ENCODE data around the gene PUM1.

PUM1 gene

DNA sequence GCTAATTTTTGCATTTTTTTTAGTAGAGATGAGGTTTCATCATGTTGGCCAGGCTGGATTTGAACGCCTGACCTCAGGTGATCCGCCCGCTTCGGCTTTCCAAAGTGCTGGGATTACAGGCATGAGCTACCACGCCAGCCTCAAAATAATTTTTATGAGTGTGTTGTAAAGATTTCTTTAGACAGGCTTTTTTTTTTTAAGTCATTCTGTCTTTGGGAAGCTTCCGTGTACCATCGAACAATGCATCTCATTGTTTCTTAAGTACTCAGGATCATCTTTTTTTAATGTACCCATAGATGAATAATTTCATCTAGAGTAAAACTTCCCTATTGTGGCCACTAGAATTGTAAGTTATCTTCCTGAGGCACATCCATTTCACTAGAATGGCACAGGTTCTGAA, 137.3 kb downstream of the PUM1 start:
- DNase-seq, result no peak

DNA sequence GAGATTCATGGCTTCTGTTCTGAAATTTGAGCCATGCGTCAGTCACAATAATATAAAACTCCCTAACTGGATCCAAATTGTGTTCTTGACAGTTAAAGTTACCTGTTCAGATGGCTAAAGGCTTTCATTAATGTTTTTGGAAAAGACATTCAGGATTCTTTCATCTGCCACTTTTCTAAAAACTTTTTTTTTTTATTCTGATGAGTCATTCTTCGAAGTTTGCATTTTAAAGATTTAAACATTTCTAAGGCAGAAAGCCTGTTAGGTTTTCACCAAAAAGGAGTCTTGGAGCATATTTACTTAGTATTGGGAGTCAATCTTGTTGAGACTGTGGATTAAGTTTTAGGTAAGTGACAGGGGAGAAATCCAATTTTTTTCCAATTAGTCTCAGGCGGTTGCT, 138.1 kb downstream of the PUM1 start:
- DNase-seq, result no peak

DNA sequence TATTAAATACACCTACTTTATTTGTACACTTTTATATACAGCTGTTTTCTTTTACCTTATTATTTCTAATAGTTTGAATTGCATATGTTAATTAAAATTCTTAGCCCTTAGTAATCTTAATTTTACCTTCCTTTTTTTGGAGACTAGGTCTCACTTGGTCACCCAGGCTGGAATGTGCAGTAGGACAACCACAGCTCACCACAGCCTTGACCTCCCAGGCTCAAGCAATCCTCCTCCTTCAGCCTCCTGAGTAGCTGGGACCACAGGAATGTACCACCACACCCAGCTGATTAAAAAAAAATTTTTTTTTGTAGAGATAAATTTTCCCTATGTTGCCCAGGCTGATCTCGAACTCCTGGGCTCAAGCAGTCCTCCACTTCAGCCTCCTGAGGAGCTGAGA, 141.9 kb downstream of the PUM1 start:
- DNase-seq, result no peak

GRCh38 chr1:30920827-30921226, 144.7 kb downstream of the PUM1 start:
- DNase-seq, result no peak

GRCh38 chr1:30919025-30919881, 146.3 kb downstream of the PUM1 start:
- DNase-seq, result no peak

- no peak for DNase-seq
Observed at GRCh38 chr1:30916296-30916695, 149.2 kb downstream of the PUM1 start.

GRCh38 chr1:30915491-30916230, 149.9 kb downstream of the PUM1 start:
- no peak for DNase-seq

DNA sequence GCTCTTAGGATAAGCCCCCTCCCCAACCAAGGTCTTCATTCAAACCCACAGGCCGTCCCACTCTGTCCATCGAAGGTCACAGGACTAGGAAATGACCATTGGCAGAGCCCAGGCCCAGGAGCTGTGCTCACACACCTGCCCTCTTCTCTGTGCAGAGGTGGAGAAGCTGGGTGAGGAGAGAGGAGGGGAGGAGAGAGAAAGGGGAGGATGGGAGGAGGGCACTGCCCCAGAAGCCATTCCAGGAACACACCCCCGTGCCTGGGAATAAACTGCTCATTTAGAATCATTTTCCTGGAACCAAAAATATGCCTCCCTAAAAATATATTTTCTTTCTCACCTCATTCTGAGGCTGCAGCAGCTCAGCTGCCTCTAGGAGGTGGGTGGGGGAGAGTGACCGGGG, 150.6 kb downstream of the PUM1 start:
- DNase-seq, result no peak

DNA sequence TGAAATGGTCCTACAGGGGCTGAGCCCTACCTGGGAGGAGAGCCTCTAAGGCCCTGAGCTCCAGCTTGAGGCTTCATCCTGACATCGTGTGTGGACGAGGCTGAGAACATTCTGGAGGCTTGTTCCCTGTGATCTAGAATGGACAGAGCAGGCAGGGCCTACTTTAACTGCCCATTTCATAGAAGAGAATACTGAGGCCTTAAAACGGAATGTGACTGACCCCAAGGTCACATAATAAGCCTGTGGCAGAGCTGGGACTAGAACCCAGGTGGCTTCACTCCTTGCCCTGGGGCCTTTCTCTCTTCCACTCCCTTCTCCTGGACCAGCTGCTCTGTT, 151.0 kb downstream of the PUM1 start:
- no peak for DNase-seq

DNA sequence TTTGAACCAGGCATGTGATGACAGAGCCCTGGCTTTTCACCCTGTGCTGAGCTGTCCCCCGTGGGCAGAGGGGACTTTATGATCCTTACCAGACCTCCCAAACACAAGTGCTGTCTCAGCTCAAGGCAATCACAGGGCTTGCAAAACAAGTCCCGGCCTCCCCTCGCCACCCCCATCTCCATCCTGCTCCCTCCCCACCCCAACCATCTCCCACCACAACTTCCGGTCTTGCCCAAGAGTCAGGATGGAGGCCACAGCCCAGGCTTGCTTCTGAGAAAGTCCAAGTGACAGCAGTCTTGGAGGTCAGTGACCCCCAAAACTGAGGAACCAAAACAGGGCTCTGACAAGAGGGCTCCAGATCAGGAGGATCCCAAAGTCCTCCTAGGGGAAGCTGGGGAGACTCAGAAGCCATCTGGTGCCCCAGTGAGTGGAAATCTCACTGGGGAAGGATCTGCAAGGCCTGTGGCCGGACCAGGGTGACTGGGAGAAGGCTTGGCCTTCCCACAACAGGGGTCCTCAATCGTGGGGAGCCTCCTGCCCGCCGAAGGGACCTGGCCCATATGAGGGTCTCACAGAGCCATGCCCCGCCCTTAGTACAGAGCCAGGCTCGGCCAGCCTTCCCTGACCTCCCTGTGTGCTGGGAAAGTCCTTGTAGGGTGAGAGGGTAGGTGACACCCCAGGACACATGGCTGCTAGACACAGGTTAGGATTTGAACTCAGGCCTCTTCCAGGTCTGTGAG, 152.4 kb downstream of the PUM1 start:
- no peak for DNase-seq

DNA sequence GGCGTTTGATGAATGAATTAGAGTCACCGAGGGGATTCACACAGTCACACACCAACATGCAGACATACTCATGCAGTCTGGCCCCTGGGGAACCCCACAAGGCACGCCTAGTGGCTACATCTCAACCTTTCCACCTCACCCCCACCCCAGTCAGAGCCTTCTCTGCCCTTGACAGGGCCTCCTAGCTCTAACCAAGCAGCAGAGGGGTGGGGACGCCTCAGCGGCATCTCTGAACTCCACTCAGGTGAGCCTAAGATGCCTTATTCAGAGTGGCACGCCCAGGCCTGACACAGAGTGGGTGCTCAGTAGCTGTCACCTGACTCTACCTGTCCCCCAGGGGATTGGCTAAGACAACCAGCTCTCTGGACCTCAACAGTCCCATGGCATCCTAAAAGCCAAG, 153.3 kb downstream of the PUM1 start:
- no peak for DNase-seq

DNA sequence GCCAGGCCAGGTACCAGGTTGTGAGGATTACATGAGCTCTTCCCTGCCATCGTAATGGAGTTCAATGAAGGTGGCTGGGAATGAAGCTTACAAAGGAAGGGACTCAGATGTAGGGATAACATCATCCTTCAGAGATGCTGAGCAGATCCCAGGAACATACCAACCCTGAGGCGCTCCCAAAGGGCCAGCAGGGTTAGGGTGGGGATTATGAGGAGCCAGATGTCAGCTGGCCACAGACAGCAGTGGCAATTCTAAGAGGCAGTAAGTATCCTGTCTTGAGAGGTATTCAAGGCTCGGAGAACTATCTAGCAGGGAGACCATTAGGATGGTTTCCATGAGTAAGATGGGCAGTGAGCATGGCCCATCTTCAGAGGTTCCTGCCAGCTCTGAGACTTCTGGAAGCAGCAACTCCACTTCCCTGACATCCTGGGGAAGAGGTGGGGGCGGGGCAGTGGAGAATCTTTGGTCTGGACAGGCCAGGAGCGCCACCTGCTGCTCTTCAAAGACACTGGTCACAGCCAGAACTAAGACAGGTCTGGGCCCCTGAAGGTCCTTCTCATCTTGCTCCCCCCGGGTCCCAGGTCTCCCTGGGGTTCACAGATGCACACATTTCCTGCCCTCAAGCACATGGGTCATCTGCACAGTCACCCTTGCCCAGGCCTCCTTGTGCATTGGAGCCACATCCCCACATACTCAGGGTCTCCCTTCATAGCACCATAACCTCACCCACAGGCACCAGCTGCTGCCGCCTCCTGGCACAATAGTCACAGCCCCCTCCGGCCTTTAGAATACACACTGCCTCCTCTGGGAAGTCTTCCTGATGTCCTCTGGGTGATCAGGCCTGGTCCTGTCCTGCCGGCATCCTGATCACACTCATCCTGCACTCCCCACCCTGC, 154.2 kb downstream of the PUM1 start:
- peak; percentile 81 for DNase-seq

DNA sequence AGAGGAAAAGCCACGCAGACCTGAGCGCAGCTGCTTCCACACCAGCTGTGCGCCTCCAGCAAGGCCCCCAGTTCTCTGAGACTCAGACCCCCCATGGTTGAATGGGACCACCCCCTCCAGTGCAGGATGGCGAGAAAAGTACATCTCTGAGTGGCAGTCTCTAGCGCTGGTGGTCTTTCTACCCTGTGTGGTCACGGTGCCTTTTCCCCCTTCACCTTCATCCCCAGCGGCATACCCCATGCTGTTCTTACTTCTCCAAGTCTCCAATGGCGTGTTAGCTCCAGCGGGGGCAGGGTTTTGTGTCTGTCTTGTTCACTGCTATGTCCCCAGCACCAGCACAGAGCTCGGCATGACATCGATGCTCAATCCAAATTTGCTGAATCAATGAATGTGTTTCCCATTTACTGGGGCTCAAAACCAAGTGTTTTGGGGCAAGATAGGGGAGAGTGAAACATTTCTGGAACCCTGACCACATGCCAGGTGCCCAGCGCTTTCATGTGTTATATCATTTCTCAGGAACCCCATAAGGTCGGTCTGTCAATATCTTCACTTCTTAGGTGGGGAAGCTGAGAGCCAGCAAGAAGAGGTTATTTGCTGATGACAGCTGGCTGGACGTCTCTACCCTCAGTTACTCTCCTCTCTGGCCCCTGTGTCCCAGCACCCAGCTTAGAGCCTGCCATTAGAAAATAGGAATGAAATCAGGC, 156.0 kb downstream of the PUM1 start:
- no peak for DNase-seq

GRCh38 chr1:30908696-30909364, 156.7 kb downstream of the PUM1 start, which contains the start of gene SDC3:
Gene SDC3, minus strand, starts transcription at chr1:30908758. Its CDS starts 172 bp downstream, at chr1:30908586.
- DNase-seq, result no peak

DNA sequence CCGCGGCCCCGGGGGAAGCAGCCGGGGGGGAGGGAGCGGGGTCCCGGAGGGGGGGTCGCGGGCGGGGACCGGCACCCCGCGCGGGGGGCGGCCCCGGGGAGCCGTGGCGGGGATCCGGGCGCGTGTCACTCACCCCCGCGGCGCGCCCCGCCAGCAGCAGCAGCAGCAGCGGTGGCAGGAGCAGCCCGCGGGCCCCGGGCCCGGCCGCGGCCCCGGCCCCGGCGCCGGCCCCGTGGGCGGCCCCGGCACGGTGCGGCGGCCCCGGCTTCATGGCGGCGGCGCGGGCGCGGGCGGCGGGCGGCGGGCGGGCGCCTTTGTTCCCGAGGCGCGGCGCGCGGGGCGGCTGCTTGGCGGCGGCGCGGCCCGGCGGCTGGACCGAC, 157.2 kb downstream of the PUM1 start:
- no peak for DNase-seq

- no peak for DNase-seq
Observed at GRCh38 chr1:30907481-30908315, 157.8 kb downstream of the PUM1 start.

- no peak for DNase-seq
Observed at GRCh38 chr1:30906631-30907441, 158.7 kb downstream of the PUM1 start.

DNA sequence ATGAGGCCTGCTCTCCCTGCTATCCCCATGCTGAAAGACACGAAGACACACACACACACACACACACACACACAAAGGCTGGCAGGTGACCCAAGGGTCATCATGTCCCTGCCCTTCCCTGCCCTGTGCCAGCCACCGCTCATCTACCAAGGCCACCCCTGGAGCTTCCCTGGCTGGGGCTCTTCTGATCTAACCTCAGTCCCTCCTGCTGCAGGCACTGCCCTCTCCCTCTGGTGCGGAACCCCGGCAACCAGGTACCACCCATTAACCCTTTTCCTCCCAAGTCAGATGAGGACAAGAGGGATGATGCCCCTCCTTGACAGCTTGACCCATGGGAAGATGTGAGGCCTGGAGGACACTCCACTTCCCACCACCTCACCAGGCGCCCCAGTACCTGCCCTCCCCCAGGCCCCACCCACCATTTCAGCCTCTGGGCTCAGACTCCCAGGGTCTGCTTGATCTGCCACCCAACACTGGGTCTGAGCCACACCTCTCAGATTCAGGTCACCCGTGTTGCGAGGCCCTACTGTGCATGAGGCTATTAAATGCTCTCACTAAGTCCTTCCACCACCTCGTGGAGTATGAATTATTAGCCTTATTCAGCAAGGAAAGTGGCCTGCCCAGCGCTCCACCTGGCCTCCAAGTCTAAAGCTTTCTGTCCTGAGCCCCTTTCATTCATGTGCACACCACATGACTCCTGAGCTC, 159.4 kb downstream of the PUM1 start:
- no peak for DNase-seq

- DNase-seq, result no peak
Observed at GRCh38 chr1:30905403-30905802, 160.1 kb downstream of the PUM1 start.

Measured in NCI-H1092 (cell line).